Renal cortex interstitium (tissue), 11 donors: ENCODE results near the gene ZNF48. TPM values are rescaled to one million over a fixed set of nuclear protein-coding genes. Genes with fewer than 3 reads are reported as not detected.

Experiments
- DNase-seq, 11 donors: peaks; one replicate each; pipeline ENCODE4 v3.0.0-alpha.2; 2013; ENCODE audit warnings: low read depth in 9 of 11, low spot score in 4 of 11; ENCODE audit errors: extremely low read depth in 1 of 11
- polyA plus RNA-seq, 3 donors: library from polyadenylated mRNA; unstranded; fragments of 120-200 nt; gene quantifications; one replicate each; pipeline ENCODE4 v1.2.1, GENCODE V29; 2013; ENCODE audit not compliant: insufficient read length in 3 of 3

ZNF48 gene
- polyA plus RNA-seq, 3 donors: 13.1 to 16.5 (median 13.4) TPM

DNA sequence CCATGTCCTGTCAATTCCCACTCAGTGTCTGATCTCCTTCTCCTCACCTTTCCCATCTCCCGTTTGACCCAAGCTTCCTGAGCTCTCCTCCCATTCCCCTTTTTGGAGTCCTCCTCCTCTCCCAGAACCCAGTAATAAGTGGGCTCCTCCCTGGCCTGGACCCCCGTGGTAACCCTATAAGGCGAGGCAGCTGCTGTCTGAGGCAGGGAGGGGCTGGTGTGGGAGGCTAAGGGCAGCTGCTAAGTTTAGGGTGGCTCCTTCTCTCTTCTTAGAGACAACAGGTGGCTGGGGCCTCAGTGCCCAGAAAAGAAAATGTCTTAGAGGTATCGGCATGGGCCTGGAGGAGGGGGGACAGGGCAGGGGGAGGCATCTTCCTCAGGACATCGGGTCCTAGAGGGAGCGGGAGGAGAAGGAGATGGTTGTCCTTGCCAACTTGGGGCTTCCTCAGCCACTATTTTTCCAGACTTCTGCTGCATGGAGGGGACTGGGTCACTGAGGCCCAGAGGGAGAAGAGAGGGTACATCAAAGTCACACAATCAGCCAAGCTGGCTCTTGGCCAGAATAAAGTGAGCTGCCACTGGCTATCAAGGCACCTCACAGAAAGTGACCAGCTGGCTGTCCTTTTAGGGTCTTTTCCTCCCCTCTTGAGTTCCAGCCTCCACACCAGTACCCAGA is 23.0 kb upstream of the ZNF48 start:
- DNase-seq: no peak

GRCh38 chr16:30372725-30373124 is 22.5 kb upstream of the ZNF48 start:
- DNase-seq: no peak

DNA sequence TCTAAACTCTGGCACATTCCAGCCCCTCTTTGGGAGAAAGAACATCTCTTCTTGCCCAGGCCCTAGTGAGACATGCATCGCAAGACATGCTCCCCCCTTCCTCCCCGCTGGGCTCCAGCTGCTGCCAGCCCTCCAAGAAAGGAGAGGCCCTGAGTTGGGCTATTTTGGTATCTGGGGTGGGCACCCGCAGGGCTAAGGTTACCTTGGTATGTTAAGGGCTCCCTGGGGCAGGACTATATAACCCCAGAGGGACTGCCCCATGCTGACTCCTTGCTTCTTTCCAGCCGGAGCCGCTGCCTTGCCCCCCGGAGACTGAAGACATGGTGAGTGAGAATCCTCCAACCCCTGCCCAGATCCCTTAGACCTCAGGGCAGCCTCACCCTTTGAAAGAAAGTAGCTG is 20.7 kb upstream of the ZNF48 start, which contains the start of gene MYL11:
Gene MYL11, plus strand, starts transcription at position 265 of the 400 bp plus-strand sequence. Its CDS starts 56 bp downstream, at position 321.
- DNase-seq: no peak

GRCh38 chr16:30375864-30376263 is 19.4 kb upstream of the ZNF48 start:
- DNase-seq: no peak

DNA sequence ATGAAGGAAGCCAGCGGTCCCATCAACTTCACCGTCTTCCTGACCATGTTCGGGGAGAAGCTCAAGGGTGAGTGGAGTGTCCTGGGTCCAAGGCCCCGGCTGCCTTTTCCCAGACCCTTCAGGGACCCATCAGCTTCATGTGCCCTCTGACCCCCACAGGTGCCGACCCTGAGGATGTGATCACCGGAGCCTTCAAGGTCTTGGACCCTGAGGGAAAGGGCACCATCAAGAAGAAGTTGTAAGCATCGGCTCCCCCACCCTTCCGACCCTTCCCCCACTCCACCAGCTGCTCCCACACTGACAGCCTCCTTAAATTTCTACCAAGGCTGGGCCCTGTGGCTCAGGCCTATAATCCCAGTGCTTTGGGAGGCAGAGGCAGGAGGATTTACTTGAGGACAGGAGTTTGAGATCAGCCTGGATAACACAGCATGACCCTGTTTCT is 18.7 kb upstream of the ZNF48 start:
- DNase-seq: no peak

DNA sequence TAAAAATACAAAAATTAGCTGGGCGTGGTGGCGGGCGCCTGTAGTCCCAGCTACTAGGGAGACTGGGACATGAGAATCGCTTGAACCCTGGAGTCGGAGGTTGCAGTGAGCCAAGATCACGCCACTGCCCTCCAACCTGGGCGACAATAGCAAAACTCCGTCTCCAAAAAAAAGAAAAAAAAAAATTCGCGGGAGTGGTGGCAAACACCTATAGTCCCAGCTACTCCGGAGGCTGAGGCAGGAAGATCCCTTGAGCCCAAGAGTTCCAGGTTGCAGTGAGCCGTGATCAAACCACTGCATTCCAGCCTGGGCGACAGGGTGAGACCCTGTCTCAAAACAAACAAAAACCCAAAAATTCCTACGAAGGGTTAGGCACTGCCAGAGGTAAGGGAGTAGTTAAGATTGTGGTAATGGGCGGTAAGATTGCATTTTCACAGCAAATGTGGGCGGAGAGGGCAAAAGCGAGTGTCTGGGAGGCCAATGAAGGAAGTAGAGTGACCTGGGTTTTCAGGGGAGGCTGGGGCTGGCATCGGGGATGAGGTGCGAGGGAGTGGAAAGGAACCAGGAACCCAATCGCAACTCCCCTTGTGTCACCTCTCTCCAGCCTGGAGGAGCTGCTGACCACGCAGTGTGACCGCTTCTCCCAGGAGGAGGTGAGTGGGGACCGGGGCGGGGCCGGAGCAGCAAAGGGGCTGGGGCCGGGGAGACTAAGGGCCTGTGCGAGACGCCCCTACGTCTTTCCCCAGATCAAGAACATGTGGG is 18.0 kb upstream of the ZNF48 start:
- no peak for DNase-seq

DNA sequence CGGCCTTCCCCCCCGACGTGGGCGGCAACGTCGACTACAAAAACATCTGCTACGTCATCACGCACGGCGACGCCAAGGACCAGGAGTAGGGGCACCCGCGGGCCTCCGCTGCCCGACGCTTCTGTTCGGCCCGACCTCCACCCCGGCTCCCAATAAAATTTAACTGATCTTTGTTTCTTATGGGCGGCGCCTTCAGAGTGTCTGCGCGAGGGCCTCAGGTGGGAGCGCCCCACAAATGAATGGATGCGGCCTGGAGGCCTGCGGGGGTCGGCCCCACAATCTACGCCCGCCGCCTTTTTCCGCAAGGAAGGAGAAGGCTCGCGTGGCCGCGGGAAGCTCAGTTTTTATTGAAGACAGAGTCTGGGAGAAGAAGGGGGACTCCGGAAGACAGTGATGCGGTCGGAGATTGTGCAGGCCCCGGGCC is 17.4 kb upstream of the ZNF48 start:
- DNase-seq: peak in 8 of 11 donors; percentile 81 to 90 (median 89)

GRCh38 chr16:30378236-30379157 is 16.7 kb upstream of the ZNF48 start:
- peak; percentile 91 to 99 (median 98) for DNase-seq

DNA sequence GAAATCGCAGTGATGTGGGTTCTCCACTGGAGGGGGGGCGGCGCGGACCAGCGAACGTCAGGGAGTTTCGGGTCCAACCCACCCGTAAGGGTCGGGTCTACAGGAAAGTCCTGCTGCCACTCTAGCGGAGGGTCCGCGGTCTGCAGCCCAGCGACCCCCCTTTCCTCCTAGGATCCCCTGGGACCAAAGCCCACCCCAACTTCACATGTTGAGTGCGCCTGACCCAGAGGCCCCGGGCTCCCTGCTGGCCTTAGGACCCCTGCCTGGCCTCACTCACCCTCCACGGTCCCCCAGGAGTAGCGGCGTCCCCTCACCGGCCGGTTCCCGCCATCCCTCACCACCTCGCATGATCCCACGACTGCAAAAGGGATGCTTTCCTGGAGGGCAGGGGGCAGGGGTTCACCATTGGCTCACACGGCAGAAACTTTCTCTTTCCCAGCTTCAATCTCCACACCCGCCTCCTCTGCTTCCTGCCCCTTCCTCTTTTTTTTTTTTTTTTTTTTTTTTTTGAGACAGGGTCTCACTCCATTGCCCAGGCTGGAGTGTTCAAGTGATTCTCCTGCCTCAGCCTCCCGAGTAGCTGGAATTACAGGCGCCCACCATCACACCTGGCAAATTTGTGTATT is 15.9 kb upstream of the ZNF48 start:
- no peak for DNase-seq

DNA sequence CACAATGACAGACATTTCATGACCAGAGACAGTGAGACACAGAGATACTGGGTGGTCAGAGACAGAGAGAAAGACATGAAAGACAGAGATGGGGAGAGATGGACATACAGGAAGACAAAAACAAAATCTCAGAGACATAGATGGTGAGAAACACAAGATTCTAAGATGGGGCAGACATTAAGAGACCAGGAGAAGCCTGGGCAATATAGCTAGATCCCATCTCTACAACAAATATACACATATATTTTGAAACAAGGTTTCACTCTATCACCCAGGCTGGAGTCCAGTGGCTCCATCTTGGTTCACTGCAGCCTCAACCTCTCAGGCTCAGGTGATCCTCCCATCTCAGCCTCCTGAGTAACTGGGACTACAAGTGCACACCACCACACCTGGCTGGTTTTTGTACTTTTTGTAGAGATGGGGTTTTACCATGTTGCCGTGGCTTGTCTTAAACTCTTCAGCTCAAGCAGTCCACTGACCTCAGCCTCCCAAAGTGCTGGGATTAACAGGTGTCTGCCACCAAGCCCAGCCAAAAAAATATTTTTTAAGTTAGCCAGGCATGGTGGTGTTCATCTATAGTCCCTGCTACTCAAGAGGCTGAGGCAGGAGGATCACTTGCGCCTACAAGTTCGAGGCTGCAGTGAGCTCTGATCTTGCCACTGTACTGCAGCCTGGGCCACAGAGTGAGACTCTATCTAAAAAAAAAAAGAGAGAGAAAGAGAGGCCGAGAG is 15.0 kb upstream of the ZNF48 start:
- no peak for DNase-seq

DNA sequence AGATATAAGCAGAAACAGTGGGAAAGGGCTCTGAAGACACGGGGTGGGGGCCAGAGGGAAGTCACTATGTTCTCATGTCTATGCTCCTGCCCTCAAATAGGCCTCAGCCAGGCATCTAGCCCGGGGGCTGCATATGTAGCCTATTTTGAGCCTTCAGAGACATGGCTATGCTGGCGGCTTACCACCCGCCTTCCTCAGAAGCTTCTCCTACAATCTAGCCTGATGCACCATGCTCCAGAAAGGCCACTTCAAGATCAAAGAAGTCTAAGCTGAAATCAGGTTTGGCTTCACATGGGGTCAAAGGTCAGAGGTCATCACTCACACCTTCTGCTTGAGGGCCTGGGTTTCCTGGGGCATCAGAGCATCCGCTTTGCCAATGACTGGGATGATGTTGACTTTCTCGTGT is 14.4 kb upstream of the ZNF48 start:
- DNase-seq: no peak

DNA sequence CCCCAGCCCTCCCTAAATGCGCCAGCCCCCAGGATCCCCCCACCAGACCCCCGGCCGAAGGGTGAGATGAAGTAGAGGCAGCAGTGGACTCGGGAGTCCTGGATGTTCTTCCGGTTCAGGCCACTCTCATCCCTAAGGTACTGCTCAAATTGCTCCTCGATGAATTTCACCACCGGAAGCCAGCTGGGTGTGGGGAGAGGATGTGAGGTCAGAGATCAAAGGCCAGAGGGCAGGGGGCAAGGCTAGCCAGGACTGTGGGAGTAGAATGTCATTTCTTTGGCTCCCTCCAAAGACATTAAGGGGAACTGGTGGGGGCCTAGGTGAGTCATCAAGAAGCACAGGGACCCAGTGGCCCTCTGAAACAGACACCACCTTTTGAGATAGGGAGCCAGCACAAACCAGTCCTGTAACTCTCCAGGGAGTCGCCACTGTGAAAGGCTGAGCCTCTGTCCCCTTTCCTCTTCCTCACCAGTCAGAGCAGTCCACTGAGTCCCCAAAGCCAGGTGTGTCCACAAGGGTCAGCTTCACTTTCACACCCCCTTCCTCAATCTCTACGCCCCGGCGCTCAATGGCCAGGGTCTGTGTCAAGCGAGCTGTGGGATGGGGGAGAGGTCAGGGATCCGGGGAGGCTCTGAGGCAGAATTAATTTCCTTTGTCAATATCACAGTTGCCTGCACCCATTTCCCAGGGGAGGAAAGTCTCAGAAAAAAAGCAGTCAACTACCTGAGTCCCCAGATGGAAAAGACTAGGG is 13.8 kb upstream of the ZNF48 start:
- no peak for DNase-seq

DNA sequence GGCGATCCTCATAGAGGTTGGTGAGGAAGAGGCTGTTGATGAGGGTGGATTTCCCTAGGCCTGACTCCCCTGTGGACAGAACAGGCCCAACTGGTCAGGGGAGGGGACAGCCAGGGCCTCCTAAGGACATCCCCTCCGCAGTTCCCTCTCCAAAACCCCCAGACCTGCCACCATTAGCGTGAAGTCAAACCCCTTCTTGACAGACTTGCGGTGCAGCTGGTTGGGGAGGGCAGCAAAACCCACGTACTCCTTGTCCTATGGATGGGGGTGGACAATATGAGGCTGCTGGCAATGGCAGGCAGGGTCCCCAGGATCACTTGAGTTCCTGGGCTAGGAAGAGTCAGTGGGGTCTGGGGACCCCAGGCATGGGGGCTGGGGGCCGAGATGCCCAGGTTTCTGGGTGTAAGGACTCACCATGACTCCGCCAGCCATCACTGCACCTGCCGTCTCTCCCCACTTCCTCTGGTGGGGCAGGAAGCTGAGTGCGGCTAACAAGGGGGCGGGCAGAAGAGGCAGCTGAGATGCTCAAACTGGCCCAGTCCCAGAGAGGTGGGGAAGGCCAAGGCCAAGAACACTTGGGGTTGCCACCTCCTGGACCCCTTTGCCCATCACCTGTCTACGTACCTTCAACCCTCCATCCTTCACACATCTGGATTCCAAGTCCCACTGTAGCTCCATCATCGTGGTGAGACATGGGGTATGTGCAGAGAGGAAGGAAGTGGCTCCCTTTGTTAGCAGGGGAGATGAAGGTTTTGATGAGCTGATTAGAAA is 12.9 kb upstream of the ZNF48 start, which contains the start of gene SEPTIN1:
Gene SEPTIN1, minus strand, starts transcription at position 451 of the 771 bp plus-strand sequence. Its CDS starts 19 bp downstream, at position 432.
- DNase-seq: no peak

DNA sequence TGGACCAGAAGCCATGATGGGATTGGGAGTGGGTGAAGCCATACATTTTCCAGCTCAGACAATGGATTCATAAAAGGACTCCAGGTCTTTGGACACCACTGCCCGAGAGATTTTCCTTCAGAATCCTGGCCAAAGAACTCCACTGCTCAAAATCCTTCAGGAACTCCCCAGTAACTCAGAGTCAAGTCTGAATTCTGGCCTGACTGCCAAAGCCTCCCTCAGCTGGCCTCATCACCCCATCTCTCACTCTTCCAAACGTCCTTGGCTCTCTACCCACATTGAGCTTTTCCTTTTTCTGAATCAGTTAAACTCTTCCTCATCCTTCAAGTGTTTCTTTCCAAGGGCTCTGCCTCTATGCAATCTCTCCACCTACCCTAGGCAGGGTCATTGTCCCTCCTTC is 11.7 kb upstream of the ZNF48 start:
- no peak for DNase-seq

- DNase-seq: peak in 1 of 11 donors; percentile 29
Observed at GRCh38 chr16:30394592-30395154, 547 bp upstream of the ZNF48 start.

DNA sequence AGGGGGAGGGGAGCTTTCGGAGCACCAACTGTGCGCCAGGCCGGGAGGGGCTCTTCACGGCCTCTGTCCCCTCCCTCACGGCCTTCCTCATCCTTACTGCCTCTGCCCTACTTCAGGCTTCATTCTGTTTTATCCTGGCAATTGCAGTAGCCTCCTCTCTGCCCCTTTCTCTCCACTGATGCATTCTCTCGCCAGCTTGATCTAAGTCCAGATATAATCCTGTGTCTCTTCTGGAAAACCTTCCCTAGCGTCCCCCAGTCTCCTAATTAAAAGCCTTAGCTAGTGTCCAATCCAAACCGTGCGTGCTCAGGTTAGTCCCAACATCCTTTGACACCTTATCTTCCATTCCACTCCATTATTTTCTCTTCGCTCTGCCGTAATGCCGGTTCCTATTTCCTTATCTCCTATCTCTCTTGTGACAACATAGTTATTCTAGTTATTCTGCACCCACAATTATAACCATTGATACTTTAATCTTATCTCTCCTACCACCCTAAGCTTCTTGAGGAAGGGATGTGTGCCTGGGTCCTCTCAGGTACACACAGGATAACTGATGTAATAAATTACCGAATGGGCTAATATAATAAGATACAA is 869 bp downstream of the ZNF48 start:
- DNase-seq: no peak
